ENCODE results near the gene MAOA. TPM values are rescaled to one million over a fixed set of nuclear protein-coding genes. Genes with fewer than 3 reads are reported as not detected.
A peak's percentile ranks its signal among the peaks of the same experiment; 100 is the strongest.
"Not testable (repeated sequence)": the region's sequence is repeated elsewhere in the genome, so short reads cannot be mapped to it uniquely, and the experiment has no call there.

The MAOA gene
- total RNA-seq (2014; rRNA removed; shearing (Covaris generic)): 0.29 and 0.72 TPM in 2 replicates

GRCh38 chrX:43656005-43656494 lies at the start of gene MAOA:
Gene MAOA, plus strand, starts transcription at chrX:43656299. Its CDS starts 43 bp downstream, at chrX:43656342.
- DNase-seq (ENCODE audit: low read depth): peak; percentile 5

- DNase-seq (ENCODE audit: low read depth): no peak
Measured at GRCh38 chrX:43612400-43612799, 43.7 kb upstream of the MAOA start.

- no peak for DNase-seq (ENCODE audit: low read depth)
Measured at GRCh38 chrX:43615660-43616059, 40.4 kb upstream of the MAOA start.

GRCh38 chrX:43618366-43619205 lies 37.5 kb upstream of the MAOA start:
- no peak for DNase-seq (ENCODE audit: low read depth)

GRCh38 chrX:43619861-43620260 lies 36.2 kb upstream of the MAOA start:
- DNase-seq (ENCODE audit: low read depth): not testable (repeated sequence)

GRCh38 chrX:43627147-43627546 lies 29.0 kb upstream of the MAOA start:
- DNase-seq (ENCODE audit: low read depth): no peak

GRCh38 chrX:43627669-43628068 lies 28.4 kb upstream of the MAOA start:
- DNase-seq (ENCODE audit: low read depth): no peak

- DNase-seq (ENCODE audit: low read depth): no peak
Measured at GRCh38 chrX:43629229-43629628, 26.9 kb upstream of the MAOA start.

GRCh38 chrX:43631841-43632240 lies 24.3 kb upstream of the MAOA start:
- no peak for DNase-seq (ENCODE audit: low read depth)

- DNase-seq (ENCODE audit: low read depth): no peak
Measured at GRCh38 chrX:43633081-43633480, 23.0 kb upstream of the MAOA start.

- no peak for DNase-seq (ENCODE audit: low read depth)
Measured at GRCh38 chrX:43633757-43634156, 22.3 kb upstream of the MAOA start.

- DNase-seq (ENCODE audit: low read depth): no peak
Measured at GRCh38 chrX:43640482-43640881, 15.6 kb upstream of the MAOA start.

GRCh38 chrX:43641691-43642090 lies 14.4 kb upstream of the MAOA start:
- DNase-seq (ENCODE audit: low read depth): no peak

- peak; percentile 2 for DNase-seq (ENCODE audit: low read depth)
Measured at GRCh38 chrX:43643201-43643600, 12.9 kb upstream of the MAOA start.

- DNase-seq (ENCODE audit: low read depth): no peak
Measured at GRCh38 chrX:43643662-43644061, 12.4 kb upstream of the MAOA start.

GRCh38 chrX:43644124-43644701 lies 11.9 kb upstream of the MAOA start:
- peak; percentile 60 for DNase-seq (ENCODE audit: low read depth)

GRCh38 chrX:43646800-43647199 lies 9.3 kb upstream of the MAOA start:
- no peak for DNase-seq (ENCODE audit: low read depth)

GRCh38 chrX:43654431-43655150 lies 1.5 kb upstream of the MAOA start:
- DNase-seq (ENCODE audit: low read depth): peak; percentile 85

- peak; percentile 22 for DNase-seq (ENCODE audit: low read depth)
Measured at GRCh38 chrX:43655151-43656004, 721 bp upstream of the MAOA start.

- no peak for DNase-seq (ENCODE audit: low read depth)
Measured at GRCh38 chrX:43657671-43658070, 1.6 kb downstream of the MAOA start.

GRCh38 chrX:43661521-43662240 lies 5.6 kb downstream of the MAOA start:
- DNase-seq (ENCODE audit: low read depth): no peak
